ENCODE data around the gene RABGAP1L.

GRCh38 chr1:174956086-174956485 is 796.8 kb downstream of the RABGAP1L start:
- TF ChIP-seq CTCF (IDR thresholded peaks at IDR 0.05) (no peak), POLR2A (IDR thresholded peaks at IDR 0.05) (no peak)

All from right lobe of liver (tissue), 4 donors.